C4-2B (cell line): Measurements from ENCODE around the gene BANF1.

Experiments
- CTCF ChIP-seq: fragments of 450-650 bp; conservative IDR thresholded peaks from 2 replicates; pipeline ENCODE4 v1.5.1; 2017; ENCODE audit warnings: mild to moderate bottlenecking
- ZFX ChIP-seq: fragments of 450-650 bp; IDR thresholded peaks from 2 replicates; pipeline ENCODE4 v1.6.1; 2017

GRCh38 chr11:65960824-65961266 lies 41.5 kb upstream of the BANF1 start:
- no peak for TF ChIP-seq CTCF
- no peak for TF ChIP-seq ZFX
